CD4-positive, alpha-beta T cell (primary cell): Measurements from ENCODE around the gene HSPB1. TPM values are rescaled to one million over a fixed set of nuclear protein-coding genes. Genes with fewer than 3 reads are reported as not detected.

Source experiments
- ATAC-seq: fragments of 200-7000 bp; cut with Tn5 transposase; one replicate; pipeline ENCODE4 v1.10.0; 2022; ENCODE audit warnings: mild to moderate bottlenecking; ENCODE audit not compliant: poor library complexity
- CTCF ChIA-PET: fragments of 350-600 bp; sonication (Branson Sonifier 250); formaldehyde crosslinking; loops from one replicate; lab custom pipeline; 2021; ENCODE audit warnings: antibody characterized with exemption, inconsistent platforms; lab: Charles Lee
- POLR2A ChIA-PET: fragments of 350-600 bp; sonication (Branson Sonifier 250); formaldehyde crosslinking; loops from one replicate; lab custom pipeline; 2021; ENCODE audit warnings: antibody characterized with exemption, inconsistent platforms; lab: Charles Lee
- DNase-seq, 14 experiments: peaks; one replicate each; pipeline ENCODE4 v3.0.0-alpha.2; 2013 to 2020; ENCODE audit warnings: mixed read lengths in 2 of 14
- H3K27ac ChIP-seq, 2 donors: one replicate each; pipeline versions ENCODE4 v1.5.1 to v1.7.0; 2013; ENCODE audit warnings: low read length in 2 of 2, low read depth in 1 of 2, mild to moderate bottlenecking in 1 of 2
- H3K27me3 ChIP-seq, 2 experiments: 1 replicate in 1 of 2; 2 replicates in 1 of 2; pipeline versions ENCODE4 v1.6.1 to v1.7.0; 2013; ENCODE audit warnings: low read length in 2 of 2, control low read depth in 1 of 2, mild to moderate bottlenecking in 1 of 2, moderate library complexity in 1 of 2; ENCODE audit not compliant: insufficient read depth in 2 of 2, control insufficient read depth in 1 of 2
- H3K36me3 ChIP-seq: one replicate; pipeline ENCODE4 v1.6.1; 2013; ENCODE audit warnings: low read length, control low read depth; ENCODE audit not compliant: insufficient read depth
- H3K4me1 ChIP-seq: one replicate; pipeline ENCODE4 v1.6.1; 2013; ENCODE audit warnings: low read length, control low read depth; ENCODE audit not compliant: insufficient read depth
- H3K4me3 ChIP-seq: one replicate; pipeline ENCODE4 v1.5.1; 2013; ENCODE audit warnings: mild to moderate bottlenecking, low read length, moderate library complexity
- H3K9me3 ChIP-seq, 2 experiments: 1 replicate in 1 of 2; 2 replicates in 1 of 2; pipeline versions ENCODE4 v1.6.1 to v1.7.0; 2013; ENCODE audit warnings: low read length in 2 of 2, mild to moderate bottlenecking in 2 of 2, control low read depth in 1 of 2, moderate library complexity in 1 of 2; ENCODE audit not compliant: control insufficient read depth in 1 of 2, insufficient read depth in 1 of 2
- H3K27ac Mint-ChIP-seq: one replicate; pipeline ENCODE4 v1.8.0; 2020; ENCODE audit warnings: mixed read lengths
- H3K27me3 Mint-ChIP-seq: one replicate; pipeline ENCODE4 v1.8.0; 2021; ENCODE audit warnings: mixed read lengths
- H3K36me3 Mint-ChIP-seq: one replicate; pipeline ENCODE4 v1.8.0; 2021; ENCODE audit warnings: low read depth, mixed read lengths
- H3K4me1 Mint-ChIP-seq: one replicate; pipeline ENCODE4 v1.8.0; 2021; ENCODE audit warnings: low read depth, mixed read lengths
- H3K4me3 Mint-ChIP-seq: one replicate; pipeline ENCODE4 v1.8.0; 2020; ENCODE audit warnings: mild to moderate bottlenecking, mixed read lengths
- H3K9me3 Mint-ChIP-seq: one replicate; pipeline ENCODE4 v1.8.0; 2020; ENCODE audit warnings: mixed read lengths
- intact Hi-C, 2 experiments: fragments of 100-400 bp; cut with DNase I in 1 of 2; cut with micrococcal nuclease in 1 of 2; formaldehyde crosslinking; loops; one replicate each; pipeline versions ENCODE4 v1.15.1 to v1.9.0; 2023 to 2025; cut with DNase I, micrococcal nuclease
- total RNA-seq, 174 experiments: library from RNA in 2 of 174; stranded (reverse) in 2 of 174; gene quantifications; one replicate each; pipeline ENCODE4 v1.2.3 and lab custom pipeline; 2021 to 2026
- TF ChIP-seq, protein P1 (sequence below): fragments of 200-600 bp; IDR thresholded peaks from one replicate; pipeline ENCODE4 v1.8.0; 2022; ENCODE audit warnings: antibody characterized with exemption, mild to moderate bottlenecking

Gene HSPB1
- total RNA-seq, 2 experiments from 2014 or later, result 38.0 to 38.6 TPM

GRCh38 chr7:76352193-76352592, 49.7 kb downstream of the HSPB1 start:
- ChIA-PET POLR2A (interaction anchor here (1.3 to 3.9 kb wide), 2 partner anchors 34 to 438 kb away, joined by 3 to 16 read pairs; partner anchors contain the start of gene POR), CTCF (interaction anchor here (0.6 to 1.2 kb wide), 2 partner anchors 11 to 38 kb away, joined by 3 read pairs; no protein-coding TSS in a partner anchor)
- Mint-ChIP-seq H3K36me3 (peaks cover 69% of the 10 kb centered on the region), H3K27me3 (no peaks in the 10 kb centered on the region), H3K9me3 (no peaks in the 10 kb centered on the region), H3K4me3 (no peak overlapping the region), H3K27ac (no peak overlapping the region), H3K4me1 (peaks cover 72% of the 10 kb centered on the region)
- ATAC-seq (no peak), DNase-seq (no peak)
- TF ChIP-seq, protein P1, sequence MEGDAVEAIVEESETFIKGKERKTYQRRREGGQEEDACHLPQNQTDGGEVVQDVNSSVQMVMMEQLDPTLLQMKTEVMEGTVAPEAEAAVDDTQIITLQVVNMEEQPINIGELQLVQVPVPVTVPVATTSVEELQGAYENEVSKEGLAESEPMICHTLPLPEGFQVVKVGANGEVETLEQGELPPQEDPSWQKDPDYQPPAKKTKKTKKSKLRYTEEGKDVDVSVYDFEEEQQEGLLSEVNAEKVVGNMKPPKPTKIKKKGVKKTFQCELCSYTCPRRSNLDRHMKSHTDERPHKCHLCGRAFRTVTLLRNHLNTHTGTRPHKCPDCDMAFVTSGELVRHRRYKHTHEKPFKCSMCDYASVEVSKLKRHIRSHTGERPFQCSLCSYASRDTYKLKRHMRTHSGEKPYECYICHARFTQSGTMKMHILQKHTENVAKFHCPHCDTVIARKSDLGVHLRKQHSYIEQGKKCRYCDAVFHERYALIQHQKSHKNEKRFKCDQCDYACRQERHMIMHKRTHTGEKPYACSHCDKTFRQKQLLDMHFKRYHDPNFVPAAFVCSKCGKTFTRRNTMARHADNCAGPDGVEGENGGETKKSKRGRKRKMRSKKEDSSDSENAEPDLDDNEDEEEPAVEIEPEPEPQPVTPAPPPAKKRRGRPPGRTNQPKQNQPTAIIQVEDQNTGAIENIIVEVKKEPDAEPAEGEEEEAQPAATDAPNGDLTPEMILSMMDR, result no peak
- no peak overlapping the region for H3K27ac ChIP-seq
- peaks cover 22% of the 10 kb centered on the region for H3K36me3 ChIP-seq
- H3K4me3 ChIP-seq, result no peak overlapping the region
- no peaks in the 10 kb centered on the region for H3K27me3 ChIP-seq
- H3K4me1 ChIP-seq, result peaks cover 49% of the 10 kb centered on the region
- no peaks in the 10 kb centered on the region for H3K9me3 ChIP-seq
- intact Hi-C loops, result no loop called here

DNA sequence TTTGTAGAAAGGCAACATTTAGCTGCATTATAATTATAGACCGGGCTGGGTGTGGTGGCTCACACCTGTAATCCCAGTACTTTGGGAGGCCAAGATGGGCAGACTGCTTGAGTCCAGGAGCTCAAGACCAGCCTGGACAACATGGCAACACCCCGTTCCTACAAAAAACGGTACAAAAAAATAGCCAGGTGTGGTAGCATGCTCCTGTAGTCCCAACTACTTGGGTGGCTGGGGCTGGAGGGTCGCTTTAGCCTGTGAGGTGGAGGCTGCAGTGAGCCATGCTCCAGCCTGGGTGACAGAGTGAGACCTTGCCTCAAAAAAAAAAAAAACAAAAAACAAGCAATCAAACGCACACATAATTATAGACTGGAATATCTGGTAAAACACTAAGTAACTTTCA, 51.3 kb downstream of the HSPB1 start:
- Histone ChIP-seq H3K9me3 (no peaks in the 10 kb centered on the region), H3K27ac (no peak overlapping the region), H3K27me3 (no peaks in the 10 kb centered on the region), H3K36me3 (peaks cover 22% of the 10 kb centered on the region), H3K4me1 (peaks cover 48% of the 10 kb centered on the region), H3K4me3 (no peak overlapping the region)
- intact Hi-C loops, result loop anchor here in 1 of 2 experiments (2.0 kb wide), 1 partner anchor 21 kb away; no protein-coding TSS in a partner anchor
- POLR2A ChIA-PET, result interaction anchor here (0.6 to 3.9 kb wide), 2 partner anchors 27 to 35 kb away, joined by 3 to 16 read pairs; no protein-coding TSS in a partner anchor
- Mint-ChIP-seq H3K9me3 (no peaks in the 10 kb centered on the region), H3K27me3 (no peaks in the 10 kb centered on the region), H3K4me1 (peaks cover 69% of the 10 kb centered on the region), H3K36me3 (peaks cover 70% of the 10 kb centered on the region), H3K27ac (no peak overlapping the region), H3K4me3 (no peak overlapping the region)
- TF ChIP-seq, protein P1, result no peak
- ATAC-seq (no peak), DNase-seq (no peak)
- CTCF ChIA-PET, result interaction anchor here (0.5 to 1.2 kb wide), 2 partner anchors 39 to 47 kb away, joined by 3 to 5 read pairs; no protein-coding TSS in a partner anchor

Other genes with a start within 250 kb of the HSPB1 start
- gene SRRM3, start 100.8 kb upstream of the HSPB1 start, total RNA-seq, result not detected
- 10 to 100 TPM; 23.4 to 24.3 TPM for gene YWHAG, start 56.3 kb downstream of the HSPB1 start, total RNA-seq
- gene SSC4D, start 107.0 kb downstream of the HSPB1 start, total RNA-seq, result not detected
- 1 to 10 TPM; 3.2 to 7.0 TPM for gene ZP3, start 122.3 kb downstream of the HSPB1 start, total RNA-seq
- gene DTX2, start 159.0 kb downstream of the HSPB1 start, total RNA-seq, result 10 to 100 TPM; 18.2 to 19.2 TPM
- 1 to 10 TPM; 1.3 to 2.6 TPM for gene UPK3B, start 207.9 kb downstream of the HSPB1 start, total RNA-seq
- gene SPDYE16, start 240.6 kb downstream of the HSPB1 start, total RNA-seq, result under 1 TPM in 1 of 2 experiments, not detected in 1; 0.53 TPM